NCI-H187 (cell line): ENCODE results near the gene TDRD3.

ENCODE experiments used
- DNase-seq, 2 experiments: peaks; one replicate each; lab custom pipeline; 2025; lab: John Stamatoyannopoulos, UW

The TDRD3 gene

DNA sequence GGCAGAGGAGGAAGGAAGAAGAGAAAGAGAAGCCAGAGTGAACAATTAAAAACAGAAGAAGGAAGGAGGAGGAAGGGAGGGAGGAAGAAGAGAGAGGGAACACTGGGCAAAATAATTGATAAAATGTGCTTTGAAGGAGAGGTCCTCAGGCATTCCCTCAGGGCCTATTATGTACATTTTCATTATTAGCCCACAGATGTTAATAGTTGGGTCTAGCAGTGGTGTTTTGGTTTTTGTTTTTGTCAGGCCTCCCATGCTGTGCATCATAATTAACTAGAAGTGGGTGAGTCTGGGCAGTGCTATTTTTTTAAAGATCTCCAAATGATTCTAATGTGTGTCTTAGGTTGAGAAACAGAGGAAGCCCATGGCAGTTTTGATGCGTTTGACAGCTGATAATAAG lies 178.1 kb downstream of the TDRD3 start:
- no peak for DNase-seq

DNA sequence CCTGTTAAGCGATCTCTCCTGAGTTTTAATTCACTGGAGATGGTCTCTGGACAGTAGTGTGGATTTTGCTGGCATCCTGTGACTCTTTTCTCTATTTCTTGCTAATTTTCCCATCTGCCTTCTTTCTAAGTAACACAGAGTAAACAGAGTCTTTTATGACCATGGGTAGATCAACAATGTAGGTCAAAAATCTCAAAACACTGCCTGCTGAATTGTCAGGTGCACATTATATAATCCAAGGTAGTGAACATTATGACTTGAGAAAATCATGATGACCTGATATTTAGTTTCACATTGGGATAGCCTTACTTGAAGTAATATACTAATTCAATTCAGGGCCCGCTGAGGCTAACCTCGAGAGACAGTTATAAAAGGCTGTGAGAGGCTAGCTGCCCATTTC lies 180.7 kb downstream of the TDRD3 start:
- no peak for DNase-seq

DNA sequence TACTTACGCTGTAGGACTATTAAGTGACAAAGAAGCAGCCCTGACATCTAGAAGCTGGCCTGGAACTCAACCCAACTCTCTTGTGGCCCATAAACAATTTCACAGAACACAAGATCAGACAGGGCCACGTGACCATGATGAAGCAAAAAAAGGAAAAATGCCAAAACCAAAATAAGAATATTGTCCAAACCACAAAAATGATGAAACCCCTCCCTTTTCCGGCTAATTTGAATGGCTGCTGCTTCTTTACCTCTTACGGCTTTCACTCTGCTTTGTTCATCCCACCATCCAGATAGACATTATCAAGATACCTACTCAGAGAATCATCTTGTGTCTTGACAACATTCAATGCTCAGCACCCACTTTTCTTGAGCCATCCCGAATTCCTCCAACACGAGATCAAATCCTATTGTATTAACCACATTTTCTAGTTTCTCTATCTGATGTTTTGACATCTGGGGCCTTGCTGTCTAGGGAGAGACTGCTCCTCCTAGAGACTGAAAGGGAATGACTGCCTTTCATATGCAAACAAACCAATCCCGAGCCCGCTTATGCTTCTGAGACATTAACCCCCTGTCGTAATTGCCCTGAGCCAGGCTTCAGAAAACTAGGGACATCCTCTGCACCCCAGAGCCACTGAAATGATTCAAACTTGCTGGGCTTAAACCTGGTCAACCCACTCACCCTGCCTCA lies 186.3 kb downstream of the TDRD3 start:
- DNase-seq = no peak

DNA sequence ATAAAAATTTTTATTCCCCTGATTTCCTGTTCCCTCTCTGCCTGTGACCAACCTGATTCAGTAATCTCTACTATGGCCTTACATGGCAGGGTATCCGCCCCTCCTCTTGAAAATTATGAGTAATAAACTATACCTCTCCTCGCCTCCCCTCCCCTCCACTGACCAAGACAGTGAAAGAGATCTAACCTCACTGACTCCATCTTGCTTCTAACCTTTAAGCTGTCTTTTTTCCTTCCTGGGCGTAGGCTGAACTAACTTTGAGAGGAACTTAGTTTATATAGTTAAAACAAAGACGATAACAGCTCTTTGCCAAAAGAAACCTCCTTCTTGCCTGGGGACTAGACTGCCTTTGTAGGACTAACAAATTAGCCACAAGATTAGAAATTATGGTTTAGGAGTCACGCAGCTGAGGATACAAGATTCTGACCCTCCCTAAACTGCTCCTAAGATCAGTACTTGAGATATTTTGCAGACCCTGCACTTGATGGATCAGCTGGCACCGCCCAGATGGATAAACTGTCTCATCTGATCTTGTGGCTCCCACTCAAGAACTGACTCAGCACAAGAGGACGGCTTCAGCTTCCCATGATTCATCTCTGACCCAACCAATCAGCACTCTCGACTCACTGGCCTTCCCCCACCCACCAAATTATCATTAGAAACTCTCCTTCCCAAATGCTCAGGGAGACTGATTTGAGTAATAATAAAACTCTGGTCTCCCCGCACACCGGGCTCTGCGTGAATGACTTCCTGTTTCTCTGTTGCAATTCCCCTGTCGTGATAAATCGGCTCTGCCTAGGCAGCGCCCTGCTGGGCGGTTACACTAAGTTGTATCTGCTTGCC lies 187.1 kb downstream of the TDRD3 start:
- no peak for DNase-seq

DNA sequence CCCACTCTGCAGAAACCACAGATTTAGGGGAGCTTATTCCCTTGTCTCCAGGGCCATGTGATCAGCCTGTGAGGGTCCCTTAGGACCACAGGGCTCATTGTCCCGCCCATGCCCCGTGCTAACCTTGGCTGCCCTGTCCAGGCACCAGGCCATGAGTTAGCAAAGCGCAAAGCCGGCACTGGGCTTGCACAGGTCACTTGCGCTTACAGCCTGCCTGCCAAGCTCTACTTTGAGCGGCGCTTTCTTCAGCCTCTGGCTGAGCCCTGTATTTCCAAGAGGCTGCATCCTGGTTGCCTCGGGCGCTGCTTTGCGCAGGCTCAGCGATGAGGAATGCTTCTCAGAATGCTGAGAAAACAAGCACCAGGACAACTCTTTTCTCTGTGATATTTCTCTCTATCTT lies 188.0 kb downstream of the TDRD3 start:
- DNase-seq = no peak

DNA sequence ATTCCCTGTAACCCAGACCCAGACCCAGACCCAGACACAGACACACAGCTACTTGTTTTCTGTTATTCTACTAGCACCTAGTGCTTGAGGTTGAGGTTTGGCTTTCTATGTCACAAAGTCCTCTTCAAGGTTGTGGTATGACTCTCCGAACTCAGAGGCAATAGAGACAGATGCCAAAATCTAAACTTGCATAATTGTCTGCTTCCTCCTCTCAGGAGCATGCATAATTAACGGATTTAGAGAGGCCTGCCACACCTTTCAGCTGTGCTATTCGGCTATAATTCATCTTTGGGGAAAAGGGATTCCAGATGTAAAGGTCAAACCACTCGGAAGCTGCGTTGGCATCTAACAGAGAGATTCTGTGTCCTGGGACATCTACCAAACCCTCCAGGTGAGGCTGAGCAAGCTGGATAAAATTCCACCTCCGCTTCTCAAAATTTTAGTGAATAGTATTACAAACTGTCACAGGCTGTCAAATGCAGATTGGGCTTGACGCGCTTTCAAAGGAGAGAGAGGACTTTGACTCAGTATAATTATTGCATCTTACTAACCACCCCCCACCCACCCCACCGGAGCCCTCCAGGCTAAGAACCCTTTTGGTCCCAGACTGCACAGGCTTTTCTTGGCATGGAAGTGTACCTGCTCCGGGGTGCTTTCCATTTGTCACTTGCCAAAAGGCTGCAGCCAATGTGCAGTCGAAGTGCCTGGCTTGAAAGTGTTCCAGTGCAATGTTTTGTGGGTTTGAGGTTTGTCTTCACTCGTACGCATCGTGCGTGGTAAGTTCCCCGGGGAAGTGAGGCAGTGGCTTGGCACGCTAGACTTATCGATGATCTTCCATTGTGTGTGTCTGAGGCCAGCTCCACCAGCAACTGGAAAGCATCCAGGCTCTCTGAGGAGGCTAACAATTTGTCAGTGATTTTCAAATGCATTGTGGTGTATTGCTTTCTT lies 194.1 kb downstream of the TDRD3 start:
- no peak for DNase-seq

DNA sequence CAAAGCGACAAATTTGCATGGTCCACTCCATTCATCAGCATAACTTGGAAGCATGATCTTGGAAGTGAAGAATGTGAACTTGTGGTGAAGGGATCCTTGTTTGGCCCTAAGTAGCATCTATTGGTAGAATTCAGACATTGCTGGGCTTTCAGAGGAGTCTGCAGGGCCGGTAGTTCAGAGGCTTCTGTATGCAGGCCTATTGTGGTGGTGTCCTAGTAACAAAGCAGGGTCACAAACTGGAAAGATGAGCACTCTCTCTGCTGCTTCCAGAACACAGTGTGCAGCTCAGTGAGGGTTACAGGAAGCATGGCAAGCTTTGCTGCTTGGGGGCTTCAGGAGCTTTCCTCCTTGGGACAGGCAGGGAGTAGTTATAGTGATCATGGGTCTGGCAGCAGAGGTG lies 206.0 kb downstream of the TDRD3 start:
- no peak for DNase-seq

DNA sequence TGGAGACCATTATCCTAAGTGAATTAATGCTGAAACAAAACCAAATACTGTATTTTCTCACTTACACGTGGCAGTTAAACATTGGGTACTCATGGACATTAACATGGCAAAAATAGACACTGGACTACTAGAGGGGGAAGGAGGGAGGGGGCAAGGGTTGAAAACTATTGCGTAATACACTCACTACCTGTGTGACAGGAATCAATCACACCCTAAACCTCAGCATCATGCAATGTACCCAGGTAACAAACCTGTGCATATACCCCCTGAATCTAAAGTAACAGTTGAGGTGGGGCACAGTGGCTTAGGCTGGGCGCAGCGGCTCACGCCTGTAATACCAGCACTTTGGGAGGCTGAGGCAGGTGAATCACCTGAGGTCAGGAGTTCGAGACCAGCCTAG lies 207.0 kb downstream of the TDRD3 start:
- DNase-seq = no peak

DNA sequence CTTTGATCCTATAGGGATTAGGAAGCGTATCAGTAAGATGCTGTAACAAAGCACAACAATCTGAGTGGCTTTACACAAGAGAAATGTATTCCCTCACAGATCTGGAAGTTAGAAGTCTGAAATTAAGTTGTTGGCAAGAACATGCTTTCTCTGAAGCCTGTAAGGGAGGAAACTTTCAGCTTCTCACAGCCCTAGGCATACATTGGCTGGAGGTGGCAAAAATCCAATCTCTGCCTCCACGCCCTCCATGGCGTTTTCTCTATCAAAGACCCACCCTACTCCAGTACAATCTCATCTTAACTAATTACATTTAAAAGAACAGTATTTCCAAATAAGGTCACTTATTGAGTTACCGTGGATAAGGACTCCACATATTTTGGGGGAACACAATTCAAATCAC lies 211.9 kb downstream of the TDRD3 start:
- DNase-seq = no peak

DNA sequence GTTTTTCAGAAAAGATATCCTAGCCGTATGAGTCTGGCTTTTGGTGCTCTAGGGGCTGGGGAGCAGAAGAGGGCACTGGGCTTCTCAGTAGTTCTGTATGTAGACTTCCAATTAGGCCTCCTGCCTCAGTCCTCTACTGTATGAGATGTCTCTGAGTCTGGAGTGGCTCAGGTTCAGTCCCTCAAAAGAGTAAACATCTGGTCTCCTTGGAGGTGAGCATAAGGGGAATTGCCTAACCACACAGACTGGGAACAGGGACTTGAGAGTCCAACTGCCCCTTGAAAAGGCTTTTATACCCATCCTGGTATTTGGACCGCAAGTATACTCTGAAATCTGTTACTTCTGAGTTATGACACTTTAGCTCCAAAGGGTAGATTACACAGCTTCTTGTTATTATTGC lies 214.5 kb downstream of the TDRD3 start:
- DNase-seq = no peak

DNA sequence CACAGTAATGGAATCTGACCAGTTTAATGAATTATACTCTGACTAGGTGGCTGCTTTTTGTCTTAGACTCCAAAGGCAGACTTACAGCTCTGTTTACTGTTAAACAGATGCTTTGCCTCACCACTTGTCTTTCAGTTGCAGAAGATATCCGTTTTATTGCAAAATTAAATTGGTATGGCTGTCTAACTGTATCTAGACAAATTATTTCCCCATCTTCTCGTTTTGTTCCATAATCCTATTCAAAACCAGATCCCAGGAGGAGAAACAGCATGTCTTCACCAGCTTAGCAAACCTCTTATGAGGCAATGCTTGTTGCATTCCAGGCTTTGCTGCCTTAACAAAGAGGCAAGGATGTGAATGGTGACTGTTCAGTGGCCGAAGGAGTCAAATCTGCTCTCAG lies 215.6 kb downstream of the TDRD3 start:
- no peak for DNase-seq

DNA sequence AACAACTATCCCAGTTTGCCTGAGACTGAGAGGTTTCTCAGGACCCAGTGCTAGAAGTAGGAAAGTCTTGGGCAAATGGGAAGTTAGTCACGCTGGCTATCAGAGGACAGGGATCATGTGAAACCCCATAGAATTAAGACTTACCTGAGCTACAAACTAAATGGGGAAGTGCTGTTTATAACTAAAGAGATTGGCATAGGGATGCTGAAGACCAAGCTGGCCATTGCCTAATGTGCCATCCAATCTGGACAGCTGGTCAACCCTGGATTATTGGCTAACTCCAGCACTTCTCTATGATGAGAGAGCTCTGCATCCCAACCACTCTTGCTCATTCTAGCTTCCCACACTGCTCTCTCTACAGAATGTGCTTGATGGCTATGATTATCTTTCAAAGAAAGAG lies 216.1 kb downstream of the TDRD3 start:
- no peak for DNase-seq

DNA sequence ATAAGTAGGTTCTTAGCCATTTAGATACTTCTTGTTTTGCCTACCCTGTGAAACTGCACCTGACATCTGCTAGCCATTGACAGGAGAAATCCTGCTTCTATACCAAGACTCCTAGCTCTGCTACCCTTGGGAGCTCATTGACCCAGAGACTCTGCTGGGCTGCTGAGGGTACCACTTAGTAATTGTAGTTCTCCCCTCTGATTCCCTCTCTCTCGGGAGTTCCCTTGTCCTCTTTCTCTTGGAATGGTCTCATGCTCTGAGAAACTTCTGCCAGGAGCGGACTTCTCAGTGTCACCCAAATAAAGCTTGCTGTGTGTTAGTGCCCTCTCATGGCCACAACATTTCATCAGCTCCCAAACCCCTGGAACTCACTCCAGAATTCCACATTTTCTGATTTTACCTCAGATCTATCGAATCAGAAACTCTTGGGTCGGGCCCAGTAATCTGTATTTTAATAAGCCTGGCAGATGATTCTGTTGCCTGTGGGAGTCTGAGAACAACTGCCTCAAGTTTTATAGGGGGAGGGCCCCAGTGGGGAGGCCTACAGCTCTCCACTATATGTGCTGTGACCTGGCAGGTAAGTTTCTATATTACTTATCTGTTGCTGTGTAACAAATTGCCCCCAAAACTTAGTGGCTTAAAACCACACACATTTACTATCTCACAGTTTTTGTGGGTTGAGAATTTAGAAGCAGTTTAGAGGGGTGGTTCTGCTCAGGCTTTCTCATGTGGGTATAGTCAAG lies 221.1 kb downstream of the TDRD3 start:
- DNase-seq = no peak

DNA sequence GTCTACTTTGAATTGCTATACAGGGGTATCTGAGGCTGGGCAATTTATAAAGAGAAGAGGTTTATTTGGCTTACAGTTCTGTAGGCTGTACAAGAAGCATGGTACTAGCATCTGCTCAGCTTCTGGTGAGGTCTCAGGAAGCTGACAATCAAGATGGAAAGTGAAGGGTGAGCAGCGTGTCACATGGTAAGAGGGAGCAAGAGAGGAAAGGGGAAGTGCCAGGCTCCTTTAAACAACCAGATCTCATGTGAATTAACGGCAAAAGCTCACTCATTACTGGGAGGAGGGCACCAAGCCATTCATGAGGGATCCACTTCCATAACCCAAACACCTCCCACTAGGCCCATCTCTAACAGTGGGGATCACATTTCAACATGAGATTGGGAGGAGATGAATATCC lies 222.4 kb downstream of the TDRD3 start:
- DNase-seq = no peak

DNA sequence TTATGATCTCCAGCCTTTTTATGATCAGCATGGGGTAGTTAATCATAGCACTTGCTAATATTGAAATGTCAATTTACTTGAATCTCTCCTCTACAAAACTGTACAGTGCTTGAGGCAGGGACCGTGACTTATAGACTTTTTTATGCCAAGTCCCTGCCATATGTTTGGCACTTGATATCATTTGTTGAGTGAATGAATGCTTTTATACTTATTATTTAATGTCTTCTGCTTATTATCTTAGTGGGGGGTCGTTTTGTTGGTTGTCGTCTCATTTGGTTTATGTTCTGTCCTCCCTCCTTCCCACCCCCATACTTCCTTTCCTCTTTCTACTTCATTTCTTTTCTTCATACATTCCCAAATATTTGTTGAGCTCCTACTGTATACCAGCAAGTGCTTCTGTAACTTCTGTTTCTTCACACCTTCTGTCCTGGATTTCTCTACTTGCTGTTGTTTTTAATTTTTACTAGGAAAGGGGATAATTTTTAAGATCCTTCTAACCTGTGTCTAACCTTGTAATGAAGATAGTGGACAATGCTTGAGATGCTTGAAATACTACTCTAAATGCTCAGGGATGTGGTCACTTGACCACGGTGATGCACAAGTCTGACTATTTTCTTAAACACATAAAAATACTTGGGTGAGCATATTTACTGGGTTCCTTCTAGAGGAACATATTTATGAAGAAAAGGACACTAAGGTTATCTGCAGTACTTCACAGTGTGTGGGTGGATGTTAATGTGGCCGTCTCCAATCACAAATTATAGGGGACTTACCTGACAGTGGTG lies 223.8 kb downstream of the TDRD3 start:
- DNase-seq = no peak

DNA sequence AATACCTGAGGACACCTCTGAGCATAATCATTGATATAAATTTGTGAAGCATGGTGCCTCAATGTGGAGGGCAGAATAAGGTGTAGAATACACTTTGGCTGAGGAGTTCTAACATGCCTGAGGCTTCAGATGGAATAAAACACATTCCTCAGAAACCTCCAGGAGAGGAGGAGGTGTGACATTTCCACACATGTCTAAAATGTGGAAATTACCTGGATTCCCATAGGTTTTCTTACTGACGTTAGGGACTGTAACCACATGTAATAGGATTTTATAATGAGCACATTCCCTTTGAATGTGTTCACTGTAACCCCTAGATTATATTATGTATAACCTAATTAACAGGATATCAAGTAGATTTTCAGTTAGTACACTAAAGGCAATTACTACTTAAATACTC lies 226.1 kb downstream of the TDRD3 start:
- no peak for DNase-seq
